GM19238 (cell line): ENCODE results near the gene KRTAP10-5.
"Not testable (repeated sequence)": the region's sequence is repeated elsewhere in the genome, so short reads cannot be mapped to it uniquely, and the experiment has no call there.

Experiments
- DNase-seq: peaks from one replicate; pipeline ENCODE4 v3.0.0; 2011; ENCODE audit warnings: low spot score; ENCODE audit not compliant: insufficient read length

Gene KRTAP10-5, protein sequence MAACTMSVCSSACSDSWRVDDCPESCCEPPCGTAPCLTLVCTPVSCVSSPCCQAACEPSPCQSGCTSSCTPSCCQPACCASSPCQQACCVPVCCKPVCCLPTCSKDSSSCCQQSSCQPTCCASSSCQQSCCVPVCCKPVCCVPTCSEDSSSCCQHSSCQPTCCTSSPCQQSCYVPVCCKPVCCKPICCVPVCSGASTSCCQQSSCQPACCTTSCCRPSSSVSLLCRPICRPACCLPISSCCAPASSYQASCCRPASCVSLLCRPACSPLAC

DNA sequence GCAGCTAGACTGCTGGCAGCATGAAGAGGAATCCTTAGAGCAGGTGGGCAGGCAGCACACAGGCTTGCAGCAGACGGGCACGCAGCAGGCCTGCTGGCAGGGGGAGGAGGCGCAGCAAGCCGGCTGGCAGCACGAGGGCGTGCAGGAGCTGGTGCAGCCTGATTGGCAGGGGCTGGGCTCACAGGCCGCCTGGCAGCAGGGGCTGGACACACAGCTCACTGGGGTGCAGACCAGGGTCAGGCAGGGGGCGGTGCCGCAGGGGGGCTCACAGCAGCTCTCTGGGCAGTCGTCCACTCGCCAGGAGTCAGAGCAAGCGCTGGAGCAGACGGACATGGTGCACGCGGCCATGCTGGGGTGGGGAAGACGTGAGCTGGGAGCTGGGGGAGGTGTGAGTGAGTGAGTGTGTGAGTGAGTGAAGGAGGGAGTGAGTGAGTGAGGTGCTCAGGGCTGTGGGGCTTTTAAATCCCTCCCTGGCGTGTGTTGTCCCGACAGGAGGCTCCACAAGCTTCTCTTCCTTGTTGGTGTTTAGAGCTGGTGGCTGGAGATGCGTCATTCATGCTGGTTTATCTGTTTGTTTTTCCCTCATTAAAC lies at the start of gene KRTAP10-5:
Gene KRTAP10-5, minus strand, starts transcription at position 374 of the 591 bp plus-strand sequence. Its CDS starts 26 bp downstream, at position 348.
- DNase-seq = not testable (repeated sequence)

DNA sequence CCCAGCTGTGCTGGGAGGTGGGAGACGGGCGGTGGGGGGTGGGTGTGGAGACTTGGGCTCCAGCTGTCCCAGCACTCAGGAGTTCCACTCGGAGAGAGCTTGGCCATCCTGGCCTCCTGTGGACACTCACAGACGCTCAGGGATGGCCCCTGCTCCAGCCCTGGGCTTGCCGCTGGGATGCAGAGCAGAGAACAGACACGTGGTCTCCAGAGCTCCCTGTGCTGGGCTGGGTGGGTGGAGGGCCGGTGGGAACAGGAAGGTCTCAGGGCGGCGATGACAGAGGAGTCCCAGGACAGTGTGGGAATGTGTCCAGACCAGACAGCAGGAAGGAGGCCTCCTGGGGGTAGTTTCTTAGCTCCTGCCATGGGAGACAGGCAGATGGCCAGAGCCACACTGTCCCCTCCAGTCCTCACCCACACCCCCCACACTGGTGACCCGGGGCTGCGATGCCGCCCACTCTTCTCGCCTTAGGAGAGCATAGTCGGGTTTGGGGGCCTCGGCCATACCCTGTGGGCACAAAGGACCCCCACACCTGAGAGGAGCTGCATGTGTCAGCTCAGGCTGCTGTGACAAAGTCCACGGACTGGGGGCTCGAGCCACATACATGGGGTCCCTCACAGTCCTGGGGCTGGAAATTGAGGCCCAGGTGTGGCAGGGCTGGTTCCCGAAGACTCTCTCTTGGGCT lies 48.4 kb upstream of the KRTAP10-5 start:
- DNase-seq = no peak

DNA sequence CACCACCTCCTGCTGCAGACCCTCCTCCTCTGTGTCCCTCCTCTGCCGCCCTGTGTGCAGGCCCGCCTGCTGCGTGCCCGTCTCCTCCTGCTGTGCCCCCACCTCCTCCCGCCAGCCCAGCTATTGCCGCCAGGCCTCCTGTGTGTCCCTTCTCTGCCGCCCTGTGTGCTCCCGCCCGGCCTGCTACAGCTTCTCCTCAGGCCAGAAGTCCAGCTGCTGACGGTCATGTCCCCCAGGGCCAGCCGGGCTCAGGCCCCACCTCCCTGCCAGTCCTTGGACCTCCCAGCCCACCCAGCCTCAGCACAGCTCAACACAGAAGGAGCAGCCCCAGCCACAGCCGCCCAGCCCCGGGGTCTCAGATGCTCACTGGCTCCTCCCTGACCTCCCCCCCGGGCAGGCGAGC lies 47.4 kb upstream of the KRTAP10-5 start:
- not testable (repeated sequence) for DNase-seq

DNA sequence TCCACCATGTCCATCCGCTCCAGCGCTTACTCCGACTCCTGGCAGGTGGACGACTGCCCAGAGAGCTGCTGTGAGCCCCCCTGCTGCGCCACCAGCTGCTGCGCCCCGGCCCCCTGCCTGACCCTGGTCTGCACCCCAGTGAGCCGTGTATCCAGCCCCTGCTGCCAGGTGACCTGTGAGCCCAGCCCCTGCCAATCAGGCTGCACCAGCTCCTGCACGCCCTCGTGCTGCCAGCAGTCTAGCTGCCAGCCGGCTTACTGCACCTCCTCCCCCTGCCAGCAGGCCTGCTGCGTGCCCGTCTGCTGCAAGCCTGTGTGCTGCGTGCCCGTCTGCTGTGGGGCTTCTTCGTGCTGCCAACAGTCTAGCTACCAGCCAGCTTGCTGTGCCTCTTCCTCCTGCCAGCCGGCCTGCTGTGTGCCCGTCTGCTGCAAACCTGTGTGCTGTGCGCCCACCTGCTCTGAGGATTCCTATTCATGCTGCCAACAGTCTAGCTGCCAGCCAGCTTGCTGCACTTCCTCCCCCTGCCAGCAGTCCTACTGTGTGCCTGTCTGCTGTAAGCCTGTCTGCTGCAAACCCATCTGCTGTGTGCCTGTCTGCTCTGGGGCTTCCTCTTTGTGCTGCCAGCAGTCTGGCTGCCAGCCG lies 46.9 kb upstream of the KRTAP10-5 start:
- not testable (repeated sequence) for DNase-seq

DNA sequence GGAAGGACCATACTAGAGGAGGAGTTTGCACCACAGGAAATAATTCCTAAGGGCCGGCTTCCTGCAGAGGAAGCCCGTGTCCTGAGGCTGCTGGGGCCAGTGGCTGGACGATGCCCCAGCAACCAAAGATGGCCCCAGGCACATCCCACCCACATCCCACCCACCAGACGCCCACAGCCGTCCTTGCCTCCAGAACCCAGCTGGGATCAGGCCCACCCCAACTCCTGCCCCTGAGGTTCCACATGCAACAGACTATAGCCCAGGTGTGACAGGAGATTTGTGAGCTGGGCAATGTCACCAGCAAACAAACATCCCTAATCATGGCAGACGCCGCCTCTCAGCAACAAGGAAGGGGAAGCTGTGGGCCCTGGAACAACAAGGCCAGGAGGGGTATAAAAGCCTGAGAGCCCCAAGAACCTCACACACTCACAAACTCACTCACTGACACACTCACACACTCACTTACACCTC lies 46.3 kb upstream of the KRTAP10-5 start, which contains the start of gene KRTAP10-9:
Gene KRTAP10-9, plus strand, starts transcription at position 421 of the 471 bp plus-strand sequence. CDS start 79 bp downstream, outside the sequence.
- DNase-seq = no peak

DNA sequence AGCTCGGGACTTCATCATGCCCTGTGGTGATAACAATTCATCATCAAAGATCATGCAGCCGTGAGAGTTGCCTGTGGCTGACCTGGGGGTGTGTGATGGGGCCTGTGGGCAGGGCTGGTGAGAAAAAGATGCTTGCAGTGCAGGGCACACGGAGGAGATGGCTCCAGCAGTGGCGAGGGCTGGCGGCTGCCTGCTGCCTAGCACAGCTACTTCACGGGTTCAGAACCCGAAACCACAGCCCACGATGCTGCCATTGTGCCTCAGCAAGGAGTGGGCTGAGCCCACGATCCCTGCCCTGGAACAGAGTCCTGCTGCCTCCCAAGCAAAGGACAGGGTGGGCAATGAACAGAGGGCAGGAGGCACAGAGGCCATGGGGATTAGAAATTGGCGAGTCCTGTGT lies 45.9 kb upstream of the KRTAP10-5 start:
- DNase-seq = no peak

DNA sequence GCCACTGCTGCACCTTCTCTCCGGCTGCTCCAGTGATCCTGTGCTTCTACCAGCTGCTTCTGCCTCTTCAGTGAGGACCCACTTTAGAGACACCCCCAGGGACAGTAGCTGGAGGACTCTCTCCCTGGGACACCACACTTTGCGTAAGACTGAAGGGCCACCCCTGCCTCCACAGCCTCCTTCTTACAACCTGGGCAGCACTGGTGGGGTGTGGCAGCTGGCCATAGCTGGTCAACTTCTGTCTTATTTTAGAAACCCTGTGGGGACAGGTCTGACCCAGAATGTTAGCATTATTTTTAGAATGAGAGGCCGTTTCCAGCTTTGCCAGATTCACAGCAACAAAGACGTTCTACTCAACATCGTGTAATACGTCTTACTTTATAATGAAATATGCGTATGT lies 45.4 kb upstream of the KRTAP10-5 start:
- no peak for DNase-seq

DNA sequence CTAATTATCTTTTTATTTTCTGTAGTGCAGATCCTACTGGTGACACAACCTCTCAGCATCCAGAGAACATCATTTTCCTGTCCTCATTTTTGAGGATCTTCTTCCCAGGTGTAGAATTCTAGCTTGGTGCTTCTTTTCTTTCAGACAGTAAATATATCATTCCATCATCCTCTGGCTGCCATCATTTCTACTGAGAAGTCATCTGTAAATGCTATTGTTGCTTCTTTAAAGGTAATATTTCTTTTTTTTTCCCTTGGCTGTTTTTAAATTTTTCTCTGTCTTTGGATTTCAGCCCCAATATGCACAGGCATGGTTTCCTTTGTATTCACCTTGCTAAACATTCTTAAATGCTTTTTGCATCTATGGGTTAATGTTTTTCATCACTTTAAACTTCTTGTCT lies 43.2 kb upstream of the KRTAP10-5 start:
- no peak for DNase-seq

DNA sequence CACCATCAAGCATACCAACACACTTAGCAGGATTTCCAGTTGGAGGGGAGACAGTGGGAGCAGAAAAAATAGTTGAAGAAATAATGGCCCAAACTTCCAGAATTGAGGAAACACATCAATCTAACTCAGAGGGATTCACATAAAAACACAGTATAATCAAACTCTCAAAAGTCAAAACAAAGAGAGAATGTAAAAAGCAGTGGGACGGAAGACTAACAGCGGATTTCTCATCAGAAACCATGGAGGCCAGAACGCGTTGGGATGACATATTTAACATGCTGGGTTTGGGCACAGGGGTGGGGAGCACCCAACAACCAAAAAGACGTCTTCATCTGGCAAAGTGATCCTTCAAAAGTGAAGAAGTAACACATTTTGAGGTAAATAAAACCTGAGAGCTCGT lies 39.5 kb upstream of the KRTAP10-5 start:
- no peak for DNase-seq

DNA sequence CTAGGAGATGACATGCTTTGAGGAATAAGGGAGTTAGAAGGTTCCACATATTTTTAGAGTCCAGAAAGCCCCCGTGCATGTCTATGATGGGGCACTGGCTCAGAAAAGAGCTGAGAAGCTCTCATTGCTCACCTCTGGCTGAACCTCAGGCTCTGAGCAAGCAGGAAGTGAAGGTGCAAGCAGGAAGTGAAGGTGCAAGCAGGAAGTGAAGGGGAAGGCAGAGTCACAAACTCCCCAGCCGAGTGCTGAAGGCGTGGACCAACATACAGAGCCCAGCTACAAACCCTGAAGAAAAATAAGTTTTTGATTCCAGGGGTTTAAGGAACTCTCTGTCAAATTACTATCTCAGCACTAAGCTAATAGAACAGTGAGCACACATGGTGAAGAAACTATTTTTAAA lies 38.5 kb upstream of the KRTAP10-5 start:
- DNase-seq = no peak

DNA sequence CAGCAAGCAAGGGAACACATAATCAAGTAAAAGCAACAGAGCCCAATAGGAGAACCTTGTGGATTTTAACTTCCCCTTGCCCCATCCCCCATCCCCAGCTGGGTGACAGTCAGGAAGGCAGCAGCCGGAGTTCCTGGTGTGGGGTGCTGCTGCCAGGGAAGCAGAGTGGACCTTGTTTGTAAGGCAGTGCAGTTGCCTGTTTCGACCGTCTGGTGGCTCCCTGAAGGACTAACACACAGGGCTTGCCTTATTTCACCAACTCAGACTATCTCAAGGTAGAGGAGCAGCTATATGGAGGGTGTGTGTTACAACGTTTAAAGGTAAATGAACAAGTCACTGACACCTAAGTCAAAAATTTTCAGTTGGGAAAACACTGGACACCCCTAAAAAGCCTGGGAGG lies 38.1 kb upstream of the KRTAP10-5 start:
- no peak for DNase-seq

DNA sequence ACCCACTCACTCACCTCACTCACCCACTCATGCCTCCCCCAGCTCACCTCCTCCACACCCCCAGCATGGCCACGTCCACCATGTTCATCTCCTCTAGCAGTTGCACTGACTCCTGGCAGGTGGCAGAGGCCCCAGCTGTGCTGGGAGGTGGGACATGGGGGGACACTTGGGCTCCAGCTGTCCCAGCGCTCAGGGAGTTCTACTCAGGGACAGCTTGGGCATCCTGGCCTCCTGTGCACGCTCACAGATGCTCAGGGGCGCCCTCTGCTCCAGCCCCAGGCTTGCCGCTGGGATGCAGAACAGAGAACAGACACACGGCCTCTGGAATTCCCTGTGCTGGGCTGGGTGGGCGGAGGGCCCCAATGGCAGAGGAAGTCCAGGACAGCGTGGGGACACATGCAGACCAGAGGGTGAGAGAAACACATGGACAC lies 36.7 kb upstream of the KRTAP10-5 start:
- no peak for DNase-seq

DNA sequence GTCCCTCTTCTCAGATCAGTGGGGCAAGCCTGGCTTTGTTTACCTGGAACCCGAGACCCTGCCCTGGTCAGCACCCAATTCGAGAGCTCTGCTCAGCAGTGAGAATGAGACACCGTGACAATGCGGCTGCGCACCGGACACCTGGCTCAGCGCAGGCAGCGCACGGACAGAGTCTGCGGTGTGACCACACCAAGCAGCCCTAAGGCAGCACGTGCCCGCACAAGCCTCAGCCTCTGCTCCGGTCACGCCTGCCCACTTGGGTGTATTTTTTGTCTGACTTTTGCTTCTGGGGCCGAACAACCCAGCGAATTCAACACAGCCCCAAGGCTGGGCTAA lies 36.2 kb upstream of the KRTAP10-5 start:
- no peak for DNase-seq

DNA sequence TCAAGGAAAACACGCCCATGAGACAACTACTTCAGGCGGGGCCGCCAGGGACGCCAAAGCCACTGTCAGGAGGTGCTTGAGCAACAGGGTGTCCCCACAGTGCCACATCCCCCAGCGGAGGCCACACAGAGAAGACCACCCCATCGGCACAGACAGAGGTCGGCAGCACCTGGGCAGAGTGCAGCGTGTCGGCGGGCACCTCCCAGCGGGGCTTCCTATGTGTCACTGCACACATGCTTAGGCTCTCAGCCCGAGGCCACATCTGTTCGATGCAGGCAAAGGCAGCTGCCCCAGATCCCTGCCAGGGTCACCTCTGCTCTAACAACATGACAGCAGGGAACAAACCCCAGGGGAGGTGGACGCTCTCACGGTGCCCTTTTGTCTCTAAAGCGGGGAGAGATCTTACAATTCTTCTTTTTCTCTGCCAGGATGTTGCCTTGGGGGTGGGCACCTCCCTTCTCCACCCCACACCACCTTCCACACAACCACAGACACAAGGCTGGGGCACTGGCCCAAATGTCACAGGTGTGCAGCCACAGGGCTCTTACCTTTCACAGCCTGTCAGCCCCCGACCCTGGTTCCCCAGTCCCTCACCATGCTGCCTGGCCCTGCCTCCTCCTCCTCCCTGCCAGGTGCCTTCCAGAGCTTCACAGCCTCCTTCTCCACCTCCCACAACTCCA lies 35.6 kb upstream of the KRTAP10-5 start:
- no peak for DNase-seq

DNA sequence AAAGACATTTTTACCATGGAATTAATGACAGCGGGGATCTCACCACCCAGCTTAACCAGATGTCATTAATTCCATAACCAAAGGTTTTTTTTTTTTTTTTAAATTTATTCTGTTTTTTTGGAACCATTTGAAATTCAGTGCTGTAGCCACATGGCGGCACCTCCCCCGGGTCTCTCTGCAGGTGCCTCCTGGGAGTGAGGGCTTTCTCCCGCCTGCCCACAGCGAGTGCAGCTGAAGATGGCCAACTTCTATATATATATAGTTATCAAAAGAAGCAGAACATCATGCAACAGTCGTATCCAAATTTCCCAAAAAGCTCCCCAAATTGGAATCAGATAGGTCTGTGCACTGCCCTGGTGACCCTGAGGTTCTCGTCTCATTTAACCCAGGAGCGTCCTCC lies 35.1 kb upstream of the KRTAP10-5 start:
- DNase-seq = no peak

DNA sequence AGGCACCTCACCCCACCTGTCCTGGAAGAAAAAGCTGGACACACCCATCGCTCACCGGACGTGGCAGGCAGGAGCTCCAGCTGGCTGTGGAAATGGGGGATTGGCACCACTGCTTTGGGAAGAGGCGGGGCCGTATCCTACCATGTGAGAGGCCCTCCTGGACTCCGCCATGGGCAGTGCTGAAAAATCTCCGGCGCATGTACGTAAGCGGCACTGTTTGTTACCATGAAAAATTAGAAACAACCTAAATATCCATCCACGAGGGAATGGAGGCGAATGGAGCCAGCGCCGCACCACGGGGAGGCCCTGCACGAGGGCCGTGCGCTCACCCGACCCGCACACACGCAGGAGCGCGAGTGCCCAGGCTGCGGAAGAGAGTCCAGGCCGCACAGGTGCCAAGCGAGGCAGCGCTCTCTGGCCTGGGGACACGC lies 34.6 kb upstream of the KRTAP10-5 start:
- no peak for DNase-seq

DNA sequence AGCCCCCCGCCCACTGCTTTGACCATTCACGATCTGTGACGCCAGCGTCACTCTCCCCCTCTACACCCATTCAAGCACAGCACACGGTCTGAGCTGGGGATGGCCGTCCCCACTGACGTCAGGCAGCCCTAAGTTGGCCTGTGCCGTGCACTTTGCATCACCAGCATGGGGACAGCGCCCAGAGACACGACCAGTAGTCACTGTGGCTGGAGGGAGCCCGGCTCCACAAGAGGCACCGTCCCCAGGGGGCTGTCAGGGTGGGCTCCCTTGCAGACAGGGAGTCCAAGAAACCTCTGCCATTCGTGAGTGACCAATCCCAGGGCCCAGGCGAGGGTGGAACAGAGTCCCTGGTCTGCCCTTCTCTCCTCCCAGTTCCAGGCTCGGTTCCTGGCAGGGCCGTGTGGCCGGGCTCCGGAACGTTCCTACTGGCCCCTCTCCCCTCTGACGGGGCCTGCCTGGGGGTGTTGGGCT lies 33.8 kb upstream of the KRTAP10-5 start:
- DNase-seq = no peak

DNA sequence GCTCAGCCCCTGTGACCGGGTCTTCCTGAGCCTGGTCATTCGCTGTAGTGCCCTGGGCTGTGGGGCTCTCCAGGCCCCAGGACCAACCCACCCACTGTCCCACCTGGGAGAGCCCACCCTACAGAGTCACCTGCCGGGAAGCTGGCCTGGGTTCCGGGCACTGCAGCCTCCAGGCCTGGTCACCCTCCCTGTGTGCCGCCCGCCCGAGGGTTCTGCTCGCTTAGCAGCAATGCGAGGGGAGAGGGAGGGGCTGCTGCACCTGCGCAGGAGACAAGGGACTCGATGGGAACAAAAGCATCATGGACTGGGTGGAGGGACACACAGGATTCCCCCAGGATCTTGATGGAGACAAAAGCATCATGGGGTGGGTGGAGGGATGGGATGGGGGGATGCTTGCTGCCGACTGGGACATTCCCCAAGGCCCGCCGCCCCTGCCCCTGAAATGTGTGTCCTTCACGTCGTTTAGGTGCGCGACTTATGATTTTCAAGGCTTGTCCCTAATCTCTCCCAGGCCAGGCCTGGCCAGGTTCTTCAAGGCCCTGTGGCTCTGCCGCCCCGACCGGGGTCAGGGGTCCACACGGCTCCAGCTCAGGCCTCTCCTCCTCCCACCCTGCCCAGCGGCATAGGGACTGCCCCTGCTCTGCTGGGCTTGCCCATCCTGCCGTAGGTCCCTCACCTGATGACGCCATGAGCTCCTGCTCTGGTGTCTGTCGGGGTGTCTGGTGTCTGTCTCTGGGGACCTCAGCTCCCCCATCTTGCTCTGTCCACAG lies 33.2 kb upstream of the KRTAP10-5 start:
- no peak for DNase-seq

DNA sequence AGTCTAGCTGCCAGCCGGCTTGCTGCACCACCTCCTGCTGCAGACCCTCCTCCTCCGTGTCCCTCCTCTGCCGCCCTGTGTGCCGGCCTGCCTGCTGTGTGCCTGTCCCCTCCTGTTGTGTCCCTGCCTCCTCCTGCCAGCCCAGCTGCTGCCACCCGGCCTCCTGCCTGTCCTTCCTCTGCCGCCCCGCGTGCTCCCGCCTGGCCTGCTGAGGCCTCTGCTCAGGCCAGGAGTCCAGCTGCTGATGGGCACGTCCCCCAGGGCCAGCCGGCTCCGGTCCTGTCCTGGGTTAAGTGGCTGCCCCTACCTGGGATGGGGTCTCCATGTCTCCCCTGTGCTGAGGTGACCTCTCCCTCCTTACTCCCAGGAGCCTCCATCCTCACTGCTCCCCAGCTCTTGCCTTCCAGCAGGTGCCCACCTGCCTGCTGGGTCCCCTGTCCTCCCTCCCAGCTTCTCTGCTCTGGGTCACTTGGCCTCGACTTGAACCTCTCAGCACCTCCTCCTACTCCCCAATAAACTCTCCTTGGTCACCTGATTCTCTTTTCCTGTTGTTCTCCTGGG lies 32.3 kb upstream of the KRTAP10-5 start:
- no peak for DNase-seq

DNA sequence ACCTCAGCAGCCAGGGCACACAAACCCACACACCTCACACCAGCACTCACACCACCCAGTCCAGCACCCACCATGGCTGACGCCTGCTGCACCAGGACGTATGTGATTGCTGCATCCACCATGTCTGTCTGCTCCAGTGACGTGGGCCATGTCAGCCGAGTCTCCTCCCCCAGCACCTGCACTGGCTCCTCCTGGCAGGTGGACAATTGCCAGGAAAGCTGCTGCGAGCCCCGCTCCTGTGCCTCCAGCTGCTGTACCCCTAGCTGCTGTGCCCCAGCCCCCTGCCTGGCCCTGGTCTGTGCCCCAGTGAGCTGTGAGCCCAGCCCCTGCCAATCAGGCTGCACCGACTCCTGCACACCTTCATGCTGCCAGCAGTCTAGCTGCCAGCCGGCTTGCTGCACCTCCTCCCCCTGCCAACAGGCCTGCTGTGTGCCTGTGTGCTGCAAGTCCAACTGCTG lies 31.7 kb upstream of the KRTAP10-5 start, which contains the start of gene KRTAP10-8:
Gene KRTAP10-8, plus strand, starts transcription at position 51 of the 458 bp plus-strand sequence. Its CDS starts 22 bp downstream, at position 73.
- DNase-seq = no peak
